Activated CD4-positive, CD25-positive, alpha-beta regulatory T cell treated with anti-CD3 and anti-CD28 coated beads, Interleukin-2, amount 50 U/mL, for 72 hours (primary cell): ENCODE results near the gene KIF19.

Source experiments
- DNase-seq: peaks from one replicate; pipeline ENCODE4 v3.0.0; 2021

The KIF19 gene

GRCh38 chr17:74343121-74343520, 17.1 kb downstream of the KIF19 start:
- DNase-seq = no peak

- DNase-seq = no peak
Observed at GRCh38 chr17:74343526-74344284, 17.7 kb downstream of the KIF19 start.

GRCh38 chr17:74344658-74345057, 18.6 kb downstream of the KIF19 start:
- DNase-seq = no peak

- DNase-seq = no peak
Observed at GRCh38 chr17:74345433-74346241, 19.6 kb downstream of the KIF19 start.

GRCh38 chr17:74347646-74348045, 21.6 kb downstream of the KIF19 start:
- DNase-seq = no peak

GRCh38 chr17:74349120-74349519, 23.1 kb downstream of the KIF19 start:
- no peak for DNase-seq

- no peak for DNase-seq
Observed at GRCh38 chr17:74350486-74350885, 24.5 kb downstream of the KIF19 start.

GRCh38 chr17:74351552-74352210, 25.7 kb downstream of the KIF19 start:
- no peak for DNase-seq

GRCh38 chr17:74353446-74354060, 27.5 kb downstream of the KIF19 start:
- no peak for DNase-seq

- DNase-seq = peak; percentile 45
Observed at GRCh38 chr17:74354123-74354522, 28.1 kb downstream of the KIF19 start.

- no peak for DNase-seq
Observed at GRCh38 chr17:74354561-74354960, 28.5 kb downstream of the KIF19 start.

- DNase-seq = no peak
Observed at GRCh38 chr17:74355065-74355464, 29.0 kb downstream of the KIF19 start.

GRCh38 chr17:74356646-74357465, 30.8 kb downstream of the KIF19 start:
- no peak for DNase-seq

GRCh38 chr17:74357466-74357809, 31.4 kb downstream of the KIF19 start:
- DNase-seq = no peak

- no peak for DNase-seq
Observed at GRCh38 chr17:74358697-74359096, 32.7 kb downstream of the KIF19 start.

GRCh38 chr17:74359916-74360315, 33.9 kb downstream of the KIF19 start:
- DNase-seq = no peak

GRCh38 chr17:74360899-74361229, 34.8 kb downstream of the KIF19 start:
- DNase-seq = no peak

- peak; percentile 57 for DNase-seq
Observed at GRCh38 chr17:74361230-74362068, 35.4 kb downstream of the KIF19 start, which contains the start of gene BTBD17. TSS of gene BTBD17 (minus strand) at chr17:74361868. CDS start at chr17:74361819, 49 bp downstream.

- DNase-seq = no peak
Observed at GRCh38 chr17:74362069-74362405, 36.0 kb downstream of the KIF19 start.

GRCh38 chr17:74362810-74363498, 36.9 kb downstream of the KIF19 start:
- no peak for DNase-seq

GRCh38 chr17:74367206-74367605, 41.2 kb downstream of the KIF19 start, which contains the start of gene GPR142:
TSS of gene GPR142 (plus strand) at chr17:74367506. CDS start at chr17:74369541, 2,035 bp downstream.
- no peak for DNase-seq
